Lower leg skin (tissue), 3 donors: ENCODE results near the gene CYB5RL.

Experiments
- POLR2A ChIP-seq, 2 donors: fragments of 450-650 bp; IDR thresholded peaks; one replicate each; pipeline ENCODE4 v1.6.1; 2016 to 2017; ENCODE audit warnings: antibody characterized with exemption in 2 of 2, mild to moderate bottlenecking in 1 of 2, moderate library complexity in 1 of 2
- TF ChIP-seq, protein P1 (sequence below), 3 donors: fragments of 450-650 bp; IDR thresholded peaks; one replicate each; pipeline ENCODE4 v1.5.1; 2016; ENCODE audit warnings: antibody characterized with exemption in 3 of 3, mild to moderate bottlenecking in 3 of 3, moderate library complexity in 2 of 3

DNA sequence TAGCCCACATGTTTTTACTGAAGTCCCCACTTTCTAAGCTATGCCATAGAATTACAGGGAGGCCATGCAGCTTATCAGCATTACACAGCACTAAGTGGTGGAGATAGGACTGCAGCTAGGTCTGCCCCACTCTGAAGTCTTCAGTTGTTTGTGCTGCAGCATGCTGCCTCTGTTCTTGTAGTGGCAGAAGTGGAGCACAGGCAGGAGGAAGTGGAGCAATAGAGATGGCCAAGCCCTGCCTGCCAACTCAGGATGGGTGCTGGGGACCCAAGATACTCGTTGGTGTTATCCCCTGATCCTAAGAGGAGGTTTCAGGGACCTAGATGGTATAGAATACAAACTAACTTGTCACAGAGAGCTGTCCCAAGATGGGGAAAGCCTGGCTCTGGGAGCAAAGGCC lies 13.0 kb upstream of the CYB5RL start:
- TF ChIP-seq, protein P1, sequence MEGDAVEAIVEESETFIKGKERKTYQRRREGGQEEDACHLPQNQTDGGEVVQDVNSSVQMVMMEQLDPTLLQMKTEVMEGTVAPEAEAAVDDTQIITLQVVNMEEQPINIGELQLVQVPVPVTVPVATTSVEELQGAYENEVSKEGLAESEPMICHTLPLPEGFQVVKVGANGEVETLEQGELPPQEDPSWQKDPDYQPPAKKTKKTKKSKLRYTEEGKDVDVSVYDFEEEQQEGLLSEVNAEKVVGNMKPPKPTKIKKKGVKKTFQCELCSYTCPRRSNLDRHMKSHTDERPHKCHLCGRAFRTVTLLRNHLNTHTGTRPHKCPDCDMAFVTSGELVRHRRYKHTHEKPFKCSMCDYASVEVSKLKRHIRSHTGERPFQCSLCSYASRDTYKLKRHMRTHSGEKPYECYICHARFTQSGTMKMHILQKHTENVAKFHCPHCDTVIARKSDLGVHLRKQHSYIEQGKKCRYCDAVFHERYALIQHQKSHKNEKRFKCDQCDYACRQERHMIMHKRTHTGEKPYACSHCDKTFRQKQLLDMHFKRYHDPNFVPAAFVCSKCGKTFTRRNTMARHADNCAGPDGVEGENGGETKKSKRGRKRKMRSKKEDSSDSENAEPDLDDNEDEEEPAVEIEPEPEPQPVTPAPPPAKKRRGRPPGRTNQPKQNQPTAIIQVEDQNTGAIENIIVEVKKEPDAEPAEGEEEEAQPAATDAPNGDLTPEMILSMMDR (IDR thresholded peaks at IDR 0.05), result no peak
- TF ChIP-seq POLR2A (IDR thresholded peaks at IDR 0.05), result no peak
